Measurements from ENCODE around the gene RSBN1. TPM values are rescaled to one million over a fixed set of nuclear protein-coding genes. Genes with fewer than 3 reads are reported as not detected.

RSBN1 gene
- total RNA-seq, 1 experiment from 2014 or later, result 16.6 TPM

- Histone ChIP-seq H3K9ac (ENCODE audit: low read length) (no peak overlapping the region), H3K9me2 (ENCODE audit: insufficient read depth) (no peaks in the 10 kb centered on the region), H3K9me3 (ENCODE audit: control insufficient read depth in 1 of 2, insufficient read depth in 1 of 2, low read depth in 1 of 2, low read length in 2 of 2) (peaks cover 8 to 11% of the 10 kb centered on the region in 2 experiments; a peak in 1 of 4 replicates), H3K27ac (ENCODE audit: low read depth, low read length) (no peak overlapping the region), H4K20me1 (ENCODE audit: insufficient read depth) (no peaks in the 10 kb centered on the region), H3K4me1 (ENCODE audit: control insufficient read depth in 1 of 2, insufficient read depth in 2 of 2, low read length in 2 of 2) (no peaks in the 10 kb centered on the region), H3K4me2 (ENCODE audit: low read length) (no peak overlapping the region), H3K36me3 (ENCODE audit: control insufficient read depth in 1 of 2, insufficient read depth in 2 of 2, low read length in 2 of 2) (no peaks in the 10 kb centered on the region), H3K79me2 (ENCODE audit: insufficient read depth, low read length) (no peaks in the 10 kb centered on the region), H2AFZ (ENCODE audit: low read depth, low read length, poor library complexity, severe bottlenecking) (no peak overlapping the region), H3K4me3 (replicated peaks in 1 of 2; ENCODE audit: low read depth in 1 of 2, low read length in 2 of 2) (no peak overlapping the region), H3K27me3 (ENCODE audit: insufficient read depth, low read length) (no peaks in the 10 kb centered on the region)
- intact Hi-C loops (cut with micrococcal nuclease), result no loop called here
- TF ChIP-seq EZH2 (IDR thresholded peaks at IDR 0.05) (no peak), CEBPB (IDR thresholded peaks at IDR 0.05; ENCODE audit: low read depth) (no peak), ZFX (IDR thresholded peaks at IDR 0.05) (no peak)
- DNase-seq (ENCODE audit: low read depth, low spot score) (no peak), ATAC-seq (no peak)
- CTCF ChIA-PET, result no interaction called here
- RAD21 ChIA-PET (ENCODE audit: low non-redundant PET in 1 of 2, low total read pairs in 2 of 2, uncharacterized antibody in 2 of 2, unreplicated experiment in 2 of 2), result no interaction called here
- POLR2A ChIA-PET, result no interaction called here
- no TSS peak for BruUV-seq (replicated peaks)
Measured at GRCh38 chr1:113849072-113849471, 36.8 kb upstream of the RSBN1 start.

DNA sequence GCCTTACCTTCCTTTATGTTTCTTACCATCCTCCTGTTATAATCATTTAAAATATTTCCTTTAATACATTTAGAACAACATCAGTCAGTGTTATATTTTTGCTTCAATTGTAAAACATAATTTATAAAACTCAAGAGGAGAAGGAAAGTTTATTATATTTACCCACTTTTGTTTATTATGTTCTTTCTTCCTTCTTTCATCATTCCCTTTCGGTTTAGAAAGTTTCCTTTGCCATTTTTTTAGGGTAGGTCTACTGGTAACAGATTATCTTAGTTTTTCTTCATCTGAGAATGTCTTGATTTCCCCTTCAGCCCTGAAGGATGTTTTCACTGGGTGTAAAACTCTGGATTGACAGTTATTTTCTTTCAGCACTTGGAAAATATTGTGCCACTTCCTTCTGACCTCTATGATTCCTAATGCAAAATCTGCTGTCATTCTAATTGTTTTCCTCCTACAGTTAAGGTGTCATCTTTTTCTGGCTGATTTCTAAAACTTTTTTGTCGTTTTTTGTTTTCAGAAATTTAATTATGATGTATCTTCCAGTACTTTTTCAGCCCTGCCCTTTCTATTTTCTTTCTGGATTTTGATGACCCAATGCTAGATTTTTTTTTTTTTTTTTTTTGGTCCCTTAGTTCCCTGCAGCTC, 34.2 kb upstream of the RSBN1 start:
- CTCF ChIA-PET, result no interaction called here
- TF ChIP-seq SRF (IDR thresholded peaks at IDR 0.05; ENCODE audit: low read depth) (no peak), TCF7L2 (IDR thresholded peaks at IDR 0.05; ENCODE audit: borderline replicate concordance, extremely low read depth, insufficient read depth, insufficient read length) (no peak), CBX3 (IDR thresholded peaks at IDR 0.05; ENCODE audit: low read depth) (peak; percentile 65; the same call in 1 of the 2 replicates), YY1 (IDR thresholded peaks at IDR 0.05; ENCODE audit: extremely low read depth, insufficient replicate concordance, low read depth, low read length) (no peak)
- TF ChIP-seq, protein P1, sequence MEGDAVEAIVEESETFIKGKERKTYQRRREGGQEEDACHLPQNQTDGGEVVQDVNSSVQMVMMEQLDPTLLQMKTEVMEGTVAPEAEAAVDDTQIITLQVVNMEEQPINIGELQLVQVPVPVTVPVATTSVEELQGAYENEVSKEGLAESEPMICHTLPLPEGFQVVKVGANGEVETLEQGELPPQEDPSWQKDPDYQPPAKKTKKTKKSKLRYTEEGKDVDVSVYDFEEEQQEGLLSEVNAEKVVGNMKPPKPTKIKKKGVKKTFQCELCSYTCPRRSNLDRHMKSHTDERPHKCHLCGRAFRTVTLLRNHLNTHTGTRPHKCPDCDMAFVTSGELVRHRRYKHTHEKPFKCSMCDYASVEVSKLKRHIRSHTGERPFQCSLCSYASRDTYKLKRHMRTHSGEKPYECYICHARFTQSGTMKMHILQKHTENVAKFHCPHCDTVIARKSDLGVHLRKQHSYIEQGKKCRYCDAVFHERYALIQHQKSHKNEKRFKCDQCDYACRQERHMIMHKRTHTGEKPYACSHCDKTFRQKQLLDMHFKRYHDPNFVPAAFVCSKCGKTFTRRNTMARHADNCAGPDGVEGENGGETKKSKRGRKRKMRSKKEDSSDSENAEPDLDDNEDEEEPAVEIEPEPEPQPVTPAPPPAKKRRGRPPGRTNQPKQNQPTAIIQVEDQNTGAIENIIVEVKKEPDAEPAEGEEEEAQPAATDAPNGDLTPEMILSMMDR (IDR thresholded peaks at IDR 0.05 in 2 of 3, conservative IDR thresholded peaks at IDR 0.05 in 1 of 3; ENCODE audit: borderline replicate concordance in 1 of 3, insufficient read depth in 1 of 3, low read depth in 2 of 3, low read length in 2 of 3), result no peak

More for the DNA sequence above, 34.2 kb upstream of the RSBN1 start:
- H3K27me3 ChIP-seq (ENCODE audit: insufficient read depth, low read length), result no peaks in the 10 kb centered on the region
- no peak overlapping the region for H3K4me2 ChIP-seq (ENCODE audit: low read length)
- no peak overlapping the region for H3K27ac ChIP-seq (ENCODE audit: low read depth, low read length)
- ChIA-PET RAD21 (ENCODE audit: low non-redundant PET in 1 of 2, low total read pairs in 2 of 2, uncharacterized antibody in 2 of 2, unreplicated experiment in 2 of 2) (interaction anchor here in 1 of 2 experiments (0.7 kb wide), 1 partner anchor 58 kb away, joined by 3 read pairs; the partner anchor contains the start of gene AP4B1), POLR2A (no interaction called here)
- no TSS peak for BruUV-seq (replicated peaks)
- H3K9me2 ChIP-seq (ENCODE audit: insufficient read depth), result no peaks in the 10 kb centered on the region
- H3K9ac ChIP-seq (ENCODE audit: low read length), result no peak overlapping the region
- no peak overlapping the region for H3K4me3 ChIP-seq (replicated peaks in 1 of 2; ENCODE audit: low read depth in 1 of 2, low read length in 2 of 2)
- no peaks in the 10 kb centered on the region for H3K4me1 ChIP-seq (ENCODE audit: control insufficient read depth in 1 of 2, insufficient read depth in 2 of 2, low read length in 2 of 2)
- peak overlapping the region; percentile 48 for H2AFZ ChIP-seq (ENCODE audit: low read depth, low read length, poor library complexity, severe bottlenecking)
- no peaks in the 10 kb centered on the region for H3K36me3 ChIP-seq (ENCODE audit: control insufficient read depth in 1 of 2, insufficient read depth in 2 of 2, low read length in 2 of 2)
- intact Hi-C loops (cut with micrococcal nuclease), result no loop called here
- no peak for ATAC-seq
- H3K79me2 ChIP-seq (ENCODE audit: insufficient read depth, low read length), result no peaks in the 10 kb centered on the region
- H4K20me1 ChIP-seq (ENCODE audit: insufficient read depth), result no peaks in the 10 kb centered on the region
- no peak for DNase-seq (ENCODE audit: low read depth, low spot score)
- peaks cover 8 to 11% of the 10 kb centered on the region in 2 experiments; a peak in 1 of 4 replicates for H3K9me3 ChIP-seq (ENCODE audit: control insufficient read depth in 1 of 2, insufficient read depth in 1 of 2, low read depth in 1 of 2, low read length in 2 of 2)
